HepG2 (cell line): ENCODE measurements around the gene CDH13. TPM values are rescaled to one million over a fixed set of nuclear protein-coding genes. Genes with fewer than 3 reads are reported as not detected.
A peak's percentile ranks its signal among the peaks of the same experiment; 100 is the strongest.

Experiments
- ATAC-seq: fragments of 200-7000 bp; cut with Tn5 transposase; 3 replicates; pipeline ENCODE4 v1.9.1; 2020; ENCODE audit warnings: mild to moderate bottlenecking, moderate library complexity
- BruUV-seq: library from RNA; stranded (reverse); fragments of 400-500 nt; replicated peaks from 2 replicates; lab custom pipeline; 2021; lab: Mats Ljungman, UMichigan
- CTCF ChIA-PET: fragments of 300-600 bp; formaldehyde crosslinking; extraction: SDS; loops from one replicate; lab custom pipeline; 2021; ENCODE audit warnings: low total read pairs, inconsistent platforms, low intra/inter-chr PET ratio; lab: Yijun Ruan, JAX
- POLR2A ChIA-PET: fragments of 350-600 bp; sonication (Branson Sonifier 250); formaldehyde crosslinking; loops from one replicate; lab custom pipeline; 2020; ENCODE audit warnings: antibody characterized with exemption, inconsistent platforms; lab: Yijun Ruan, JAX
- DNase-seq: peaks from one replicate; pipeline ENCODE4 v3.0.0-alpha.2; 2015; ENCODE audit warnings: low spot score
- FAIRE-seq: peaks from 3 replicates; lab custom pipeline; 2011; peaks lifted over from hg19 to GRCh38; lab: Jason Lieb, UNC
- H2AFZ ChIP-seq: one replicate; pipeline ENCODE4 v1.6.1; 2011; ENCODE audit warnings: low read length, inconsistent platforms
- H3K27ac ChIP-seq: fragments of 300-600 bp; 3 replicates; pipeline ENCODE4 v1.8.0; 2011; ENCODE audit warnings: mixed run types, mild to moderate bottlenecking, mixed read lengths, low read length, inconsistent platforms; ENCODE audit not compliant: insufficient read depth; ENCODE audit errors: extremely low read length
- H3K27me3 ChIP-seq, 2 experiments: fragments of 200-600 bp in 1 of 2; 2 replicates in 1 of 2; 3 replicates in 1 of 2; pipeline versions ENCODE4 v1.6.0 to v1.8.0; 2011; ENCODE audit warnings: low read length in 2 of 2, mild to moderate bottlenecking in 2 of 2, moderate library complexity in 2 of 2, inconsistent platforms in 1 of 2; ENCODE audit not compliant: insufficient read depth in 2 of 2, control insufficient read depth in 1 of 2
- H3K36me3 ChIP-seq, 2 experiments: fragments of 200-600 bp in 1 of 2; replicated peaks in 1 of 2; 2 replicates in 1 of 2; 3 replicates in 1 of 2; pipeline versions ENCODE4 v1.5.1 to v1.8.0; 2011; ENCODE audit warnings: low read length in 2 of 2, inconsistent platforms in 1 of 2; ENCODE audit not compliant: insufficient read depth in 2 of 2, control insufficient read depth in 1 of 2
- H3K4me1 ChIP-seq: 2 replicates; pipeline ENCODE4 v1.5.1; 2012; ENCODE audit warnings: low read length, inconsistent platforms; ENCODE audit not compliant: insufficient read depth
- H3K4me2 ChIP-seq: 2 replicates; pipeline ENCODE4 v1.6.0; 2011; ENCODE audit warnings: low read depth, low read length, inconsistent platforms
- H3K4me3 ChIP-seq, 3 experiments: fragments of 200-600 bp in 1 of 3; sonication (generic), shearing (Covaris generic) in 1 of 3; replicated peaks in 1 of 3; 2 replicates each; pipeline ENCODE4 v1.5.1; 2011 to 2016; ENCODE audit warnings: low read length in 3 of 3, inconsistent platforms in 2 of 3, low read depth in 2 of 3, mild to moderate bottlenecking in 2 of 3, control low read depth in 1 of 3, mixed read lengths in 1 of 3; ENCODE audit not compliant: insufficient read depth in 1 of 3
- H3K79me2 ChIP-seq: one replicate; pipeline ENCODE4 v1.6.1; 2011; ENCODE audit warnings: low read length, inconsistent platforms; ENCODE audit not compliant: insufficient read depth
- H3K9ac ChIP-seq: 2 replicates; pipeline ENCODE4 v1.6.0; 2011; ENCODE audit warnings: mild to moderate bottlenecking, low read depth, low read length, inconsistent platforms; ENCODE audit not compliant: insufficient read depth
- H3K9me3 ChIP-seq: 2 replicates; pipeline ENCODE4 v1.5.1; 2012; ENCODE audit warnings: mild to moderate bottlenecking, low read length
- H4K20me1 ChIP-seq: 2 replicates; pipeline ENCODE4 v1.6.0; 2011; ENCODE audit warnings: inconsistent platforms, mild to moderate bottlenecking, low read length, moderate library complexity; ENCODE audit not compliant: insufficient read depth
- CEBPB ChIP-seq: IDR thresholded peaks from 2 replicates; pipeline ENCODE4 v1.6.1; 2011; ENCODE audit warnings: low read depth, low read length, improper control_type of control experiment, borderline replicate concordance
- REPIN1 ChIP-seq: sonication (generic); formaldehyde crosslinking; IDR thresholded peaks from 2 replicates; pipeline ENCODE4 v1.8.0; 2022; ENCODE audit warnings: missing genetic modification reagents, low read depth, mild to moderate bottlenecking, borderline replicate concordance
- SP4 ChIP-seq: sonication (generic); formaldehyde crosslinking; IDR thresholded peaks from 2 replicates; pipeline ENCODE4 v1.8.1; 2023; ENCODE audit warnings: mild to moderate bottlenecking, missing genetic modification reagents
- ZNF44 ChIP-seq: sonication (generic); formaldehyde crosslinking; IDR thresholded peaks from 2 replicates; pipeline ENCODE4 v1.5.1; 2020; ENCODE audit warnings: mild to moderate bottlenecking, missing genetic modification reagents
- WGBS: methylation state at CpG from one replicate; pipeline ENCODE4 v1.1.6; 2017; ENCODE audit warnings: low lambda C conversion rate; 5-methylcytosine and 5-hydroxymethylcytosine counted together
- in situ Hi-C: cut with HindIII; loops from 2 replicates; pipeline ENCODE4 v1.10.0; 2017; ENCODE audit warnings: low pct_unique_long_range_greater_than_20kb; ENCODE audit not compliant: extremely low pct_ligation_motif_present
- intact Hi-C: fragments of 100-400 bp; cut with micrococcal nuclease; formaldehyde crosslinking; loops from one replicate; pipeline ENCODE4 v1.10.0; 2022; ENCODE audit not compliant: unreplicated experiment
- polyA plus RNA-seq, 8 experiments: library from polyadenylated mRNA; depleted of rRNA in 3 of 8; stranded (reverse) in 7 of 8; unstranded in 1 of 8; fragments of >200 nt; fragmentation: Illumina TruSeq in 4 of 8; extraction: Trizol in 4 of 8; gene quantifications; 2 replicates each; pipeline versions ENCODE4 v1.2.1 to v1.2.3, GENCODE V29; 2011 to 2016; ENCODE audit warnings: low read depth in 4 of 8, missing spikeins in 1 of 8, mixed read lengths in 1 of 8; ENCODE audit not compliant: insufficient read depth in 1 of 8
- total RNA-seq, 5 experiments: library from RNA; depleted of rRNA; stranded (reverse); fragments of >200 nt; fragmentation: Illumina TruSeq; extraction: Trizol; gene quantifications; 2 replicates each; pipeline ENCODE4 v1.2.3, GENCODE V29; 2016; ENCODE audit warnings: low read depth in 1 of 5
- TF ChIP-seq, protein P1 (sequence below): sonication (generic); formaldehyde crosslinking; IDR thresholded peaks from 2 replicates; pipeline ENCODE4 v1.5.0; 2020; ENCODE audit warnings: mild to moderate bottlenecking, missing genetic modification reagents

Gene CDH13
- total and polyA plus RNA-seq, 2 of the 13 experiments (the other 11 are each of a cell fraction or from before 2014, with no cell fraction given), result not detected

DNA sequence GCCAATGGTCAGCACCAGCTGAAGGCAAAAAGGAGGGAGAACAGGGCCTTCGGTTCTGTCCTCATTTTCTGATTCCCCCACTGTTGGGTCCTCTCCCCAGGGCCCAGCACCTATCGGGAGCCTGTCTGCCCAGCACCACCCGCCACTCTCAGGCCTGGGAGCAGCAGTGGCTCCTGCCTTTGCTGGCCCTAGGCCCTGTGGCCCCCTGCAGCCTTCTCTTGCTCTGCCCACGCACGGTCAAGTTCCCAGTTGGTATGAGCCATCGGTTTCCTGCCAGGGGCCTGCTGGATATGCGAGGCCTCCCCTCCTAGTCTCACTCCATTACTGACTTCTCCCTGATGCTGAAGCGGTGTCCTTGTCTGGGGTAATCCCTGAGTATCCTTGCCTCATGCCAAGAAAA lies 1218.5 kb downstream of the CDH13 start (continued):
- TF ChIP-seq, protein P1, sequence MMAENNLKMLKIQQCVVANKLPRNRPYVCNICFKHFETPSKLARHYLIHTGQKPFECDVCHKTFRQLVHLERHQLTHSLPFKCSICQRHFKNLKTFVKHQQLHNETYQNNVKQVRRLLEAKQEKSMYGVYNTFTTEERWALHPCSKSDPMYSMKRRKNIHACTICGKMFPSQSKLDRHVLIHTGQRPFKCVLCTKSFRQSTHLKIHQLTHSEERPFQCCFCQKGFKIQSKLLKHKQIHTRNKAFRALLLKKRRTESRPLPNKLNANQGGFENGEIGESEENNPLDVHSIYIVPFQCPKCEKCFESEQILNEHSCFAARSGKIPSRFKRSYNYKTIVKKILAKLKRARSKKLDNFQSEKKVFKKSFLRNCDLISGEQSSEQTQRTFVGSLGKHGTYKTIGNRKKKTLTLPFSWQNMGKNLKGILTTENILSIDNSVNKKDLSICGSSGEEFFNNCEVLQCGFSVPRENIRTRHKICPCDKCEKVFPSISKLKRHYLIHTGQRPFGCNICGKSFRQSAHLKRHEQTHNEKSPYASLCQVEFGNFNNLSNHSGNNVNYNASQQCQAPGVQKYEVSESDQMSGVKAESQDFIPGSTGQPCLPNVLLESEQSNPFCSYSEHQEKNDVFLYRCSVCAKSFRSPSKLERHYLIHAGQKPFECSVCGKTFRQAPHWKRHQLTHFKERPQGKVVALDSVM (CRISPR knock-in tag), result no peak
- TF ChIP-seq REPIN1, result no peak
- TF ChIP-seq SP4 (CRISPR knock-in tag), result no peak

DNA sequence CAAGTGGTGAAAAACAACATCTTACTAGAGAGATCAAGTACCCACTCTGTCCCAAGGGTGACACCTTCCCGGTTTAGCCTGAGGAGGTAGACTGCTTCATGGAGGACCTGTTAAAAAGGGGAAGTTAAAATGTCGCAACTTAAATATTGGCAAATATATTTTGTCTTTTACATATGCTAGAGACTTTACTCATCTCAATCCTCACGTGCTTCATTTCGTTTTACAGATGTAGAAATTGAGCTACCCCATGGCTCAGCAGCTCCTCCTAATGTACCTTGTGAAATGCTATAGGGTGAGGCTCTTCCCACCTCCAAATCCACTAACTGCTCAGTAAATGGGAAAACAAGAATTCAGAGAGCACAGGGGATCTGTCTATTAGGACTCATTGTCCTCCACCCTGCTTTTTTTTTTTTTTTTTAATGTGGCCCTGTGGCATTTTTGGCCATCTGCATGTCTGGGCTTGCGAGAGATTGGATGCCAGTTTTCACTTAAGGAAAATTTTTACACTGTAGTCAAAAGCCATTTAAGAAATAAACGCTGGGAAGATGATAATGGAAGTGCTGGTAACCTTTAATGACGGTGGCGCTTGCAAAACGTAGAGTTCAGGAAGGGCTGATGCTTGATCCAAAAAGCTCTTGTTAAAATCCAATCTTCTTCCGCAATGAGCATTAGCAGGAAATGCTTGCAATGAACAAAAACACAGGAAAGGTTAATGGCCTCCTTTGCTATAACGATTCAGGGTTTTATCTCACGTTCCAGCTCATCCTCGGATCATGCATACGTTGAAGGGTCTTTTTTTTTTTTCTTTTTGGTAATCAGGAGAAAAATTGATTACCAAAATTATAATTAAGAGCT lies 1220.8 kb downstream of the CDH13 start:
- Histone ChIP-seq H4K20me1 (no peaks in the 10 kb centered on the region), H3K27ac (no peak overlapping the region), H3K4me2 (no peak overlapping the region), H3K36me3 (no peaks in the 10 kb centered on the region), H3K4me3 (no peak overlapping the region), H3K9ac (no peak overlapping the region), H3K9me3 (no peaks in the 10 kb centered on the region), H3K27me3 (peaks cover 3 to 37% of the 10 kb centered on the region in 2 experiments; a peak in 4 of 5 replicates)
- FAIRE-seq, result no peak
- in situ Hi-C loops (no loop called here), intact Hi-C loops (no loop called here)
- WGBS, result 17% methylated on average over 14 of the region's 14 CpGs
- CTCF ChIA-PET, result no interaction called here
- BruUV-seq, result no TSS peak
- TF ChIP-seq CEBPB (0 out of 2 replicates have a peak, but pooled peaks have one; percentile 14), ZNF44 (CRISPR knock-in tag) (no peak)
- TF ChIP-seq, all 625 proteins: peak for 1
- no peak for ATAC-seq
- Histone ChIP-seq H3K79me2 (no peaks in the 10 kb centered on the region), H3K4me1 (peaks cover 11% of the 10 kb centered on the region), H2AFZ (no peak overlapping the region)
- DNase-seq, result no peak
- POLR2A ChIA-PET, result no interaction called here
